Jurkat, Clone E6-1 (cell line): Measurements from ENCODE around the gene RNF213. TPM values are rescaled to one million over a fixed set of nuclear protein-coding genes. Genes with fewer than 3 reads are reported as not detected.

Source experiments
- DNase-seq: peaks from one replicate; pipeline ENCODE4 v3.0.0-alpha.2; 2011; ENCODE audit warnings: low read depth, low spot score
- H3K4me3 ChIP-seq: 2 replicates; pipeline ENCODE4 v1.5.1; 2011; ENCODE audit warnings: mild to moderate bottlenecking, low read length, control low read depth, moderate library complexity
- polyA plus RNA-seq: library from polyadenylated mRNA; unstranded; fragments of >200 nt; gene quantifications from one replicate; pipeline ENCODE4 v1.2.1, GENCODE V29; 2012; ENCODE audit warnings: missing spikeins; ENCODE audit not compliant: insufficient read length, insufficient read depth

Gene RNF213
- 70.0 TPM for polyA plus RNA-seq

- peak within 1 kb of the TSS; percentile 84 for H3K4me3 ChIP-seq
- DNase-seq, result peak; percentile 32
These were observed at the start of gene RNF213 for GRCh38 chr17:80260791-80261158. Gene RNF213, plus strand, starts transcription at chr17:80260852. Its CDS starts 2,830 bp downstream, at chr17:80263682.

GRCh38 chr17:80212109-80212508 is 48.5 kb upstream of the RNF213 start:
- no peak for DNase-seq

GRCh38 chr17:80212511-80212910 is 48.1 kb upstream of the RNF213 start:
- H3K4me3 ChIP-seq, result no peak overlapping the region
- no peak for DNase-seq

More at GRCh38 chr17:80212109-80212508, 48.5 kb upstream of the RNF213 start:
- H3K4me3 ChIP-seq, result no peak overlapping the region

- H3K4me3 ChIP-seq, result no peak overlapping the region
- no peak for DNase-seq
These were observed 47.5 kb upstream of the RNF213 start for GRCh38 chr17:80212962-80213642.

GRCh38 chr17:80213643-80213975 is 47.0 kb upstream of the RNF213 start:
- DNase-seq, result no peak
- no peak overlapping the region for H3K4me3 ChIP-seq

GRCh38 chr17:80214012-80214877 is 46.4 kb upstream of the RNF213 start:
- DNase-seq, result no peak
- H3K4me3 ChIP-seq, result no peak overlapping the region

GRCh38 chr17:80214878-80215210 is 45.8 kb upstream of the RNF213 start:
- H3K4me3 ChIP-seq, result no peak overlapping the region
- no peak for DNase-seq

- no peak for DNase-seq
These were observed 43.9 kb upstream of the RNF213 start for GRCh38 chr17:80216473-80217456.

GRCh38 chr17:80217703-80218362 is 42.8 kb upstream of the RNF213 start:
- DNase-seq, result no peak
- H3K4me3 ChIP-seq, result no peak overlapping the region

More at GRCh38 chr17:80216473-80217456, 43.9 kb upstream of the RNF213 start:
- no peak overlapping the region for H3K4me3 ChIP-seq

GRCh38 chr17:80218391-80218790 is 42.3 kb upstream of the RNF213 start:
- DNase-seq, result no peak
- no peak overlapping the region for H3K4me3 ChIP-seq

- DNase-seq, result peak; percentile 84
- peak overlapping the region; percentile 72 for H3K4me3 ChIP-seq
These were observed 41.5 kb upstream of the RNF213 start for GRCh38 chr17:80219013-80219762.

GRCh38 chr17:80219763-80220053 is 40.9 kb upstream of the RNF213 start:
- peak overlapping the region; percentile 72 for H3K4me3 ChIP-seq
- DNase-seq, result no peak

GRCh38 chr17:80220054-80220735 is 40.5 kb upstream of the RNF213 start, which contains the start of the genes SGSH and SLC26A11:
Gene SGSH, minus strand, starts transcription at chr17:80220333. Its CDS starts 20 bp downstream, at chr17:80220313.
Gene SLC26A11, plus strand, starts transcription at chr17:80220427. Its CDS starts 1,134 bp downstream, at chr17:80221561.
- no peak for DNase-seq
- peak within 1 kb of the TSS; percentile 72 for H3K4me3 ChIP-seq

- peak overlapping the region; percentile 72 for H3K4me3 ChIP-seq
- DNase-seq, result no peak
These were observed 39.9 kb upstream of the RNF213 start for GRCh38 chr17:80220736-80221215.

GRCh38 chr17:80221351-80222105 is 39.1 kb upstream of the RNF213 start:
- no peak overlapping the region for H3K4me3 ChIP-seq
- no peak for DNase-seq

- DNase-seq, result no peak
These were observed 38.1 kb upstream of the RNF213 start for GRCh38 chr17:80222376-80223141.

More at GRCh38 chr17:80222376-80223141, 38.1 kb upstream of the RNF213 start:
- no peak overlapping the region for H3K4me3 ChIP-seq
